HG03342 (cell line): ENCODE data around the gene ACSBG1.

ENCODE experiments used
- ATAC-seq: cut with Tn5 transposase; IDR thresholded peaks from one replicate; pipeline ENCODE4 v1.9.1; 2021; ENCODE audit warnings: mild to moderate bottlenecking, moderate library complexity; ENCODE audit not compliant: unreplicated experiment

ACSBG1 gene, protein sequence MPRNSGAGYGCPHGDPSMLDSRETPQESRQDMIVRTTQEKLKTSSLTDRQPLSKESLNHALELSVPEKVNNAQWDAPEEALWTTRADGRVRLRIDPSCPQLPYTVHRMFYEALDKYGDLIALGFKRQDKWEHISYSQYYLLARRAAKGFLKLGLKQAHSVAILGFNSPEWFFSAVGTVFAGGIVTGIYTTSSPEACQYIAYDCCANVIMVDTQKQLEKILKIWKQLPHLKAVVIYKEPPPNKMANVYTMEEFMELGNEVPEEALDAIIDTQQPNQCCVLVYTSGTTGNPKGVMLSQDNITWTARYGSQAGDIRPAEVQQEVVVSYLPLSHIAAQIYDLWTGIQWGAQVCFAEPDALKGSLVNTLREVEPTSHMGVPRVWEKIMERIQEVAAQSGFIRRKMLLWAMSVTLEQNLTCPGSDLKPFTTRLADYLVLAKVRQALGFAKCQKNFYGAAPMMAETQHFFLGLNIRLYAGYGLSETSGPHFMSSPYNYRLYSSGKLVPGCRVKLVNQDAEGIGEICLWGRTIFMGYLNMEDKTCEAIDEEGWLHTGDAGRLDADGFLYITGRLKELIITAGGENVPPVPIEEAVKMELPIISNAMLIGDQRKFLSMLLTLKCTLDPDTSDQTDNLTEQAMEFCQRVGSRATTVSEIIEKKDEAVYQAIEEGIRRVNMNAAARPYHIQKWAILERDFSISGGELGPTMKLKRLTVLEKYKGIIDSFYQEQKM

GRCh38 chr15:78234515-78235040 is at the start of gene ACSBG1:
ACSBG1 (minus strand) TSS chr15:78234565; CDS start chr15:78234501, 64 bp downstream.
- ATAC-seq: no peak

DNA sequence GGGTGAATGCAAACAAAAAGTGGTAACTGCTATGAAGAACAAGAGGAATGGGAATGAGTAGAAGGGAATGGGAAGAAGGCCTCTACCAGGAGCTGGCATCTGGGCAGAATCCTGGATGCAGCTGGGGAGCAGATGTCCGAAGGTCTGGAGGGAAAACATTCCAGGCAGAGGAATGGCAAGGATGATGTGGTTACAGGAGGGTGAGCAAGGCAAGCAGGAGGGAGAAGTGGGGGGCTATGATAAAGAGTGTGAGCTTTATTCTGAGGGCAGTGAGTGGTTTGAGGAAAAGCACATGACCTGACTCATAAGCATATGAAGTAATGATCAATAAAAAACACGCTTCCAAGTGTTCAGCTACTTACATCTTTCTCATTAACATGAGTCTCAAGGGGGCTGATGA is 48.0 kb upstream of the ACSBG1 start:
- no peak for ATAC-seq

DNA sequence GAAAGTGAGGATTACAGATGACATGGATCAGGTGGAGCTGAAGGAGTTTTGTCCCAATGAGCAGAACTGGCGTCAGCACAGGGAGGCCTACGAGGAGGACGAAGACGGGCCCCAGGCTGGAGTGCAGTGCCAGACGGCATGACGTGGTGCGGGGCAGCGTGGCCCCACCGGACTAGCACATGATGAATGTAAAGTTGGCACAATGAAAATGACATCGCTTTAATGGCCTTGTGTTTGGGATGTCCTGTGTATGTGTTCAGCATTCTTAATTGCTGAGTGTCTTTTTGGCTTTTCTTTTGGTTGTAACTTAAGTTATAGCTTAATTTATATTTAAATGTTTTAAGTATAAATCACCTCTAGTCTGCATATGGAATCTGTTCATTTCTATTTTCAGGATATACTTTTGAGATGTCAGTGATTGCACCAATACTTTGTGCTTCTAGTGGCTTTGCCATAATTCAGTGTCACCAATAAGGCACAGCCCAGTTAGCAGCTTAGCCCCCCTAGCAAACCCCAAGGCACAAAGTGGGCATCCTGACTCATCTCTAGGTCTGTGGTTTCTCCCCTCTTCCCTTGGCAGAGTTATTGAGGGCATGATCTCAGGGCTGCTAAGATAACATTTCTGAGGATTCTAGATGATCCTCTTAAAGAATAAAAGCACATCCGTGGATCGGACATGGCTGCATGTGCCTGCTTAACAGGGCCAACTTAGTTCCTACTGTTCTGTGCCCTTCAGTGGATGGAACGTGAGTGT is 46.1 kb upstream of the ACSBG1 start:
- no peak for ATAC-seq

GRCh38 chr15:78276064-78276943 is 41.9 kb upstream of the ACSBG1 start:
- no peak for ATAC-seq

GRCh38 chr15:78274994-78275393 is 40.6 kb upstream of the ACSBG1 start:
- ATAC-seq: no peak

DNA sequence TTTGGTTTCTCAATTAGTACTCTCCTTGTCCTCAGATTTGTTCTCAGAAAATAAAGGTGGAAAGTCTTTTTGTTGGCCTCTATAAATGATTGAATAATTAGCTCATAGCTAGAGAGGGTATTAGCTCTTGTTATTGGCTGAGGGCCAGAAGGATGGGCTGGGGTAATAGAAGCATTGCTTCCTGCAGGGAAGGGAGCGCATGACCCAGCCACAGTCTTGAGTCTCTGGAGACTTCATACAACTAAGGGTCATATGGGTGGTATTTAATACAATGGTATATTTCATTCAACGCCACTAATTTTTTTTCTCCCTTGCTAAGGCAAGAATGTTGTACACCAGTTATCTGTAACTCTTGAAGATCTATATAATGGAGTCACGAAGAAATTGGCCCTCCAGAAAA is 38.4 kb upstream of the ACSBG1 start:
- ATAC-seq: no peak

DNA sequence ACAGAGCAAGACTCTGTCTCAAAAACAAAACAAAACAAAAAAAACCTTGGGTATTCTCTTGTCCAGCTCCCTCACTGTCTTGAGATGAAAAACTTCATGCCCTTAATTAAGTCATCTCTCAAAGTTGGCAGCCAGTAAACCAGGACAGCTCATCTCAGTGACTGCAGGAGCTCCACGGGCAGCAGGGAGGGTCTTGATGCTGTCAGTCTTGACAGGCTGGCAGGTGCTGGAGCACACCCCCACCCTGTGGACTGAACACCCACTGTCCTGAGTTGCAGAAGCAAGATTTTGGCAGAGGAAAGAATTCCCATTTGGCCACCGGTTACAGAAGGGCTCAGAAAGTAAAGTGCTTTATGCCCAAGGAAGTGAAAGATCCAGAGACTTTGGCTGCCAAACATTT is 38.0 kb upstream of the ACSBG1 start:
- no peak for ATAC-seq

- ATAC-seq: no peak
These were observed 32.4 kb upstream of the ACSBG1 start for GRCh38 chr15:78266806-78267205.

DNA sequence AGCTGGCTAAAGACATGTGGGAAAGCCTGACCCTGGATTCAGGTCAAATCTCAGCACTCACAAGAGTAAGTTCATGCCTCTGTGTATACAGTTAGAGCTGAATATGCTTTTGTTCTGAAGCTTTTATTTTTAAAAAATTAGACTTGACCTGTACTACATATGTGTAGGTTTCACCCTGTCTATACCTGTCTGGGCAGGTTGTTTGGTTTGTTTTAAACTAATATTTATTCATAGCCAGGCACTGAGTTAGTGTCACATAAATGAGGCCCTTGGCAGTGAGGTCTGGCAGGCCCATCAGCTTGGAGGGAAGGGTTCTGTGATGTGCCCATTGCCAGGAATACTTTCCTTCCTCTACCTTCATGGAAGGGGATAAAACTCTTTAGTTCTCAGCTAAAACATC is 31.9 kb upstream of the ACSBG1 start:
- no peak for ATAC-seq

DNA sequence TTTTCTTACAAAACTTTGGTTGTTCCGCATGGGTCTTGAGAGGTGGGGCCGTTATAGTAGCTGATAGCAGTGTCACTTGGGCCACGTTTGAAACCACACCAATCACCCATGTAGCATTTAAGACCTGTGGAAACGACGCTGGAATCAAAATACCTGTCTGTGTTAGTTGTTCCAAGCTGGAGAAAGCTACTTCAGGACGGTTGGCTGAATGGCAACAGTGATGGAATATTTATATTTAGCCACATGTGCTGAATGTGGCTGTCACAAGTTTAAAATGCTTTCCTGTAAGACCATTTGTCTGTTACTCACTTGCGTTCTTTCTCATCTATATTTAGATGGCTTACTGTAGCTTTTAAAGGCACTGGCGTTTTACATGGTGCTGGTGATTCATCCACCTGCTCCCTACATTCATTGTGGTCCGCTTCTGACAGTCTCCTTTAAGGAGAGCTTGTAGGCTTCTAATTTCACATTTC is 31.4 kb upstream of the ACSBG1 start:
- ATAC-seq: no peak

DNA sequence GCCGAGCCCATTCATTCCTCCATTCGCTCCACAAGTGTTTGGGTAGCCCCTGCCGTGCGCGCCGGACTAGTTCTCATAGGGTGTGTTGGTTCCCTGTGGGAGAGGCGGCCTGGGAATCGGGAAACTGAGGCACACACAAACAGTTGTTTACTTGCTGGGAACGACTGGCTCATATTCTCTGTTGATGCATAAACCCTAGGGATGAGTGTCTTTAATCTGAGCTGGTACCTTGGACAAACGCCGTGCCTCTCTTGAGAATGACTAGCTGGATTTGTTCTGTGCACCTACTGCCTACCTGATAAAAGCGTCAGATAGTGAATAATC is 30.7 kb upstream of the ACSBG1 start:
- ATAC-seq: no peak

DNA sequence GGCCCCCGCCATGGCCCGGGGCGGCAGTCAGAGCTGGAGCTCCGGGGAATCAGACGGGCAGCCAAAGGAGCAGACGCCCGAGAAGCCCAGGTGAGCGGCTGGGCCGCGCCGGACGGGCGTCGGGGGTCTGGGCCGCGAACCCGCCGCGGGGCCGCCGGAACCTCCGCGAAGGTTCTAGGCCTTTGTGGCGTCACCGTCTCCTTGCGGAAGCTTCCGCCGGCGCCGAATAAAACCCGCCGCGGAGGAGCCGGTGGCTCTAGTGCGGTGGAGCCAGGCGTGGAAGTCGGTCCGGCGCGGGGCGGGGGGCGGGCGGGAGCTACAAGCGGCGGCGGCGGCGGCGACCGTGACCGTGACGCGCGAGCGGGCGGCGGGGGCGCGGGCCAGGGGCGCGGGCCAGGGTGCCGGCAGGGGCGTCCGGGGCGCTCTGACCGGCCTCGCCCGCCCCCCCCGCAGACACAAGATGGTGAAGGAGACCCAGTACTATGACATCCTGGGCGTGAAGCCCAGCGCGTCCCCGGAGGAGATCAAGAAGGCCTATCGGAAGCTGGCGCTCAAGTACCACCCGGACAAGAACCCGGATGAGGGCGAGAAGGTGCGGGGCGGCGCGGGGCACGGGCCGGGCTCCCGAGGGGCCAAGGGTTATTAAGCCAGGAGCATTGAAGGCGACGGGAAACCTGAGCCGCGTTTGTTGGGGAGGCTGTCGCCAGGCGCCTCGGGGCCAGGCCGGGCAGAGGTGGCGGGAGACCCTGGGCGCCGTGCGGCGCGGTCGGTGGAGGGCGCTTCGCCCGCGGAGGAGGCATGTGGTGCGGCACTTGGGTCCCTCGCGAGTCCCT is 30.2 kb upstream of the ACSBG1 start, which contains the start of gene DNAJA4:
TSS of gene DNAJA4 (plus strand) at position 259 of the 833 bp plus-strand sequence. CDS start at position 461, 202 bp downstream.
- ATAC-seq: no peak

DNA sequence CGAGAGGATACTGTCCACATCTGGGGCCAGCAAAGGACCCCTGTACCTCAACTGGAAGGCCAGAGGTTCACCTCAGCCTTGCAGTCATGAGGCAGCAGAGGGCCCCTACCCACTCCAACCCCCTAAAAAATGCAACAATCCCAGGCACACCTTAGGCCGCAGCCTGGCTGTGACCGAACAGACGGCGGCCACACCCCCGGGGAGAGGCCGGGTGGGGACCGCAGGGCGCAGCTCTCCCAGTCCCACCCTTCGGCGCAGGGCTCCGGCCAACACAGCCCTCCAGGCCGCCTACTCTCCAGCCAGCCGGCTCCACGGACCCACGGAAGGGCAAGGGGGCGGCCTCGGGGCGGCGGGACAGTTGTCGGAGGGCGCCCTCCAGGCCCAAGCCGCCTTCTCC is 29.5 kb upstream of the ACSBG1 start:
- ATAC-seq: no peak

DNA sequence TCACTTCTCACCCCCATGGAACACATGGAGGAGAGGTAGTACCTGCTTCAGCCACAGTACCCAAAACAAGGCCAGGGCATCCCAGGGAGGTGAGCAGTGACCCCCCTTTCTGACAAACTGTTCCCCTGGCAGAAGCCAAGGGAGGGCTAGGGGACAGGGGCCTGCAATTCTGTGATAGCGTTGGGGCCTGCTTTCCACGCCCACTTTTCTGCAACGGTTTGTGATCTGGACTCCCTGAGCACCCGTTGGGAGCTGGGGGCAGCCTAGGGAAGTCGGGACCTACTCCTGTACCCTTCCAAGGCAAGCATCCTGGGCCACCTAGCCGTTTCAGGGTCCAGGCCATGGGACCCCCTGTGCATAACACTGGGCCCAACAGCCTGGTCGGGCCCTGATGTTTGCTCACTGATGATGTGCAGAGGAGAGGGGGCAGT is 29.0 kb upstream of the ACSBG1 start:
- ATAC-seq: no peak

- no peak for ATAC-seq
These were observed 26.7 kb upstream of the ACSBG1 start for GRCh38 chr15:78261062-78261461.

GRCh38 chr15:78260489-78260888 is 26.1 kb upstream of the ACSBG1 start:
- no peak for ATAC-seq

DNA sequence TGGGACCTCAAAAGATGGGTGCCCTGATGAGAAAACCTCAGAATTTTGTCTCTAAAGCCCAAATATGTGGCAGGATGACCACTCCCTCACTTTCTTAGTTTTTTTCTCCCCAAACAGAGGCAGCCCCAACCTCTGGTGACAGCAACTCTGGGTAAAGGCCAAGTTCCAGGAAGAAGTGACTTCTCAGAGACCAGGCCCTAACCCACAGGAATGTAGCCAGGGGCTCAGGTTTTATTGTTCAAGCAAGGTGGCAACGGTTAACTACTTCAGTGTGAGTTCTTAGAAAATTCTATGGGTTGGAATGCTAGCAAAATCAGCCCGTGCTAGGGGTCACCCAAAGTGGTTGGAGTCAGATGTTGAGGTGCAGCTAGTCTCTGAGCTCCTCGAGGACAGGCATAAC is 24.9 kb upstream of the ACSBG1 start:
- ATAC-seq: no peak

DNA sequence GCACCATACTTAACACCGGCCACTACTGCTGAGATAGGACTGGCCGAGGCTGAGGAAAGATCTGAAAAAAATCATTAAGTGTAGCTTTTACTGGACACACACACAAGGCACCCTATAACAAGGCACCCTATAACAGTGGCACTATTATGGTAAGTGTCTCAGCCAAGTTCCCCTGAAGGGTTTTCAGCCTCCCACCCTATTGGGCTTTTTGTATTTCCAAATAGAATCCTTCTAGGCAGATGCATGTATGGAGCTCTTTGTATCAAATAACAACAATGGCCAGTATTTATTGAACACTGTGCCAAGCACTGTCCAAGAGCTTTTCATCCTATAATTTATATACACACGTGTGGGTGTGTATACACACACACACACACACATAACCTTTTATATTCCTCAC is 23.3 kb upstream of the ACSBG1 start:
- no peak for ATAC-seq

GRCh38 chr15:78256044-78256437 is 21.7 kb upstream of the ACSBG1 start:
- ATAC-seq: no peak
